Prostate gland (tissue), 2 donors: ENCODE results near the gene ZC3H12A. TPM values are rescaled to one million over a fixed set of nuclear protein-coding genes. Genes with fewer than 3 reads are reported as not detected.
A peak's percentile ranks its signal among the peaks of the same experiment; 100 is the strongest.

ENCODE experiments used
- DNase-seq: peaks from one replicate; pipeline ENCODE4 v3.0.0-alpha.2; 2019; ENCODE audit warnings: low spot score
- H3K27ac ChIP-seq, 2 donors: fragments of 200-600 bp; sonication (generic); 2 replicates each; pipeline ENCODE4 v1.5.1; 2017 to 2019
- H3K27me3 ChIP-seq: fragments of 200-600 bp; sonication (generic); replicated peaks from 2 replicates; pipeline ENCODE4 v1.5.1; 2019; ENCODE audit not compliant: insufficient read depth
- H3K36me3 ChIP-seq, 2 donors: fragments of 200-600 bp; sonication (generic); 1 replicate in 1 of 2; 2 replicates in 1 of 2; pipeline versions ENCODE4 v1.5.1 to v1.8.1; 2017 to 2019
- H3K4me1 ChIP-seq: fragments of 200-600 bp; sonication (generic); replicated peaks from 2 replicates; pipeline ENCODE4 v1.5.1; 2019
- H3K4me3 ChIP-seq, 2 donors: fragments of 200-600 bp; sonication (generic); 2 replicates each; pipeline ENCODE4 v1.5.1; 2017 to 2019
- H3K9me3 ChIP-seq: fragments of 200-600 bp; sonication (generic); 2 replicates; pipeline ENCODE4 v1.5.1; 2017
- CTCF ChIP-seq, 4 experiments: fragments of 200-600 bp in 2 of 4; fragments of 450-650 bp in 2 of 4; sonication (generic) in 2 of 4; IDR thresholded peaks; 1 replicate in 3 of 4; 2 replicates in 1 of 4; pipeline ENCODE4 v1.5.1; 2016 to 2019; ENCODE audit warnings: antibody characterized with exemption in 4 of 4, mild to moderate bottlenecking in 2 of 4, moderate library complexity in 2 of 4
- POLR2A ChIP-seq: fragments of 450-650 bp; IDR thresholded peaks from one replicate; pipeline ENCODE4 v1.6.1; 2016; ENCODE audit warnings: antibody characterized with exemption, mild to moderate bottlenecking
- POLR2AphosphoS5 ChIP-seq: sonication (generic); formaldehyde crosslinking; IDR thresholded peaks from one replicate; pipeline ENCODE4 v1.6.1; 2017; ENCODE audit warnings: antibody characterized with exemption
- WGBS: methylation state at CpG from one replicate; pipeline ENCODE4 v1.1.5; 2018; 5-methylcytosine and 5-hydroxymethylcytosine counted together
- intact Hi-C: fragments of 100-400 bp; cut with DNase I; formaldehyde crosslinking; loops from one replicate; pipeline ENCODE4 v1.14.2; 2022
- total RNA-seq, 2 donors: library from RNA; depleted of rRNA; stranded (reverse); fragments of >200 nt; gene quantifications; one replicate each; pipeline ENCODE4 v1.1.0, GENCODE V29; 2016

Gene ZC3H12A
- total RNA-seq, 2 donors from 2014 or later: 74.4 to 97.1 TPM

DNA sequence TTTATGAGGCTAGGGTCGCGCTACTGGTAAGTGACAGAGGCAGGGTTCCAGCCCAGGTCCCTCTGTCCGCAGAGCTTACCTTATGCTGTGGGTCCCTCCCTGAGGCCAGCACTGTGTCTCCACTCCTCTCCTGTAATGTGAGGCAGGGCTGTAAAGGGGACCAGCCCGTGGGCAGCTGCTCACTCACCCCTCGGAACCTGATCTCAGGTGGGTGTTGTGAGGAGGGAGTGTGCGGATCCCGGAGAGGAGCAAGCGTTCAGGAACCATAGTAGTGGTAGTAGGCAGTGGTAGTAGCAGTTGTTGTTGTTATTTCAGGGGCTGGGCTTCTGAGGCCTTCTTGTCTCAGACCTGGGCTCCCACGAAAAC, 1.7 kb downstream of the ZC3H12A start:
- intact Hi-C loops: no loop called here
- H3K27ac ChIP-seq: peak overlapping the region; percentile 94 to 97
- H3K36me3 ChIP-seq: peaks cover 18 to 23% of the 10 kb centered on the region in 2 donors
- H3K4me3 ChIP-seq: peak overlapping the region; percentile 89 to 94
- no peak for TF ChIP-seq POLR2A
- no peak for TF ChIP-seq CTCF (IDR thresholded peaks at IDR 0.05)
- TF ChIP-seq POLR2AphosphoS5: no peak
- H3K27me3 ChIP-seq: no peaks in the 10 kb centered on the region
- no peak for DNase-seq
- peaks cover 30% of the 10 kb centered on the region for H3K4me1 ChIP-seq
- no peaks in the 10 kb centered on the region for H3K9me3 ChIP-seq
- 64% methylated on average over 8 of the region's 9 CpGs for WGBS

DNA sequence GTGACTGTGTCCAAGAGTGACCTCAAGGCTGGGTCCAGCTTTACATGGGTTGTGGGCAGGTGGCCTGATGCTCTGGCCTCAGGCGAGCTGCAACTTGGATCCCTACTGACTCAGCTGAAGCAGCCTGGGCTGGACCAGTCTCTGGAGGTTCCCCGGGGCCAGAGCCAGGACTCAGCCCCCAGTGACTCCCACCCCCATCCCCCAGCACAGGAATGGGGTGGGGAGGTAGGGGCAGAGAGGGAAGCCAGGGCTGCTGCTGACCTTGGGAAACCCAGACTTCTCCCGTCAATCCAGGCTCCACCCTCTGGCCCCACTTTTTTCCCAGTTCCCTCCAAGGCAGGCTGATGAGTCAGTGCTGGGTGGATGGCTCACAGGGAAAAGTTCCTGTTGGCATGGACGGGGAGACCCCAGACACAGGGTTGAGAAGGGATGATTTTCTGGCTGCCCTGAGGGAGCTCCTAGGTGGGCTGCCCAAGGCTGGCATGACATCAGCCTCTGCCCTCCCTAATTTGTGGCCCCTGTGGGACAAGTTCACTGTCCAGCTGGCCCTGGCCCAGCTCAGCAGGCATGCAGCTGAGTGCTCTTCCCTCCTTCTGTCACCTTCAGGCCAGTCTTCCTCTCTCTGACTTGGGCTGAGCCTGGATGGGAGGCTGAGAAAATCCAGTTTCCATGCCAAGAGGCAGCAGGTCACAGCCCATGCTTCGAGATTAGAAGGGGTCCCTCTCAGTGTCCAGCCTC, 2.2 kb downstream of the ZC3H12A start:
- TF ChIP-seq POLR2AphosphoS5 (peak; percentile 58), CTCF (IDR thresholded peaks at IDR 0.05) (no peak), POLR2A (peak; percentile 54)
- Histone ChIP-seq H3K9me3 (no peaks in the 10 kb centered on the region), H3K27ac (peak overlapping the region; percentile 94 to 97), H3K36me3 (peaks cover 21 to 28% of the 10 kb centered on the region in 2 donors), H3K4me1 (peaks cover 33% of the 10 kb centered on the region), H3K4me3 (peak overlapping the region; percentile 89 to 94), H3K27me3 (no peaks in the 10 kb centered on the region)
- intact Hi-C loops: no loop called here
- 10% methylated on average over 5 of the region's 5 CpGs for WGBS
- DNase-seq: no peak

GRCh38 chr1:37477198-37477931, 3.0 kb downstream of the ZC3H12A start:
- Histone ChIP-seq H3K4me1 (peaks cover 33% of the 10 kb centered on the region), H3K27me3 (no peaks in the 10 kb centered on the region), H3K9me3 (no peaks in the 10 kb centered on the region), H3K4me3 (peak overlapping the region; percentile 89 to 94), H3K36me3 (peaks cover 29 to 36% of the 10 kb centered on the region in 2 donors), H3K27ac (peak overlapping the region; percentile 94 to 97)
- no peak for DNase-seq
- 10% methylated on average over 10 of the region's 10 CpGs for WGBS
- TF ChIP-seq POLR2AphosphoS5 (peak; percentile 56), POLR2A (peak; percentile 64), CTCF (IDR thresholded peaks at IDR 0.05) (no peak)
- intact Hi-C loops: no loop called here

DNA sequence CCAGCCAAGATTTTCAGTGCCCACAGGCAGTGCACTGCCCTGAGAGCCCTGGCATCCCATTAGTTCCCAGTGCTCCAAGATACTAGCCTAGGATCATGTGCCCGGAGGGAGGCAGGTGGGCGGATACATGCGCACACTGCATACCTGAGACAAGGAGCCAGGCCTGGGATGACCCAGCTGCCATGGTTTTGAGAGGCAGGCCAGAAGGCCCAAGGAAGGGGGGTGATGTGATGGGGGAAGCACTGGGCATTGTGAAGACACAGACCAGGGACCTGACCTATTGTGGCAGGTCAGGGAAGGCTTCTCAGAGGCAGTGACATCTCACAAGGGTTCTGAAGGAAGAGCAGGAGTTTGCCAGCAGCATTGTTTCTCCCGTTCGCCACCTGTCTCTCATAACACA, 3.6 kb downstream of the ZC3H12A start:
- Histone ChIP-seq H3K4me1 (peaks cover 30% of the 10 kb centered on the region), H3K36me3 (peaks cover 34 to 41% of the 10 kb centered on the region in 2 donors)

More for the DNA sequence above, 3.6 kb downstream of the ZC3H12A start:
- H3K27me3 ChIP-seq: no peaks in the 10 kb centered on the region
- no peaks in the 10 kb centered on the region for H3K9me3 ChIP-seq
- peak overlapping the region; percentile 89 to 94 for H3K4me3 ChIP-seq
- DNase-seq: no peak
- H3K27ac ChIP-seq: peak overlapping the region; percentile 94 to 97
- WGBS: 89% methylated on average over 5 of the region's 5 CpGs
- intact Hi-C loops: no loop called here
- no peak for TF ChIP-seq POLR2AphosphoS5
- TF ChIP-seq POLR2A: no peak
- no peak for TF ChIP-seq CTCF (IDR thresholded peaks at IDR 0.05)
